Measurements from ENCODE around the gene CZIB. TPM values are rescaled to one million over a fixed set of nuclear protein-coding genes. Genes with fewer than 3 reads are reported as not detected.
A peak's percentile ranks its signal among the peaks of the same experiment; 100 is the strongest.

Gene CZIB
- total and polyA plus RNA-seq, 2 of the 13 experiments (the other 11 are each of a cell fraction or from before 2014, with no cell fraction given) = 49.2 to 67.0 TPM

- Histone ChIP-seq H3K79me2 (ENCODE audit: insufficient read depth, low read length) (peaks cover 2% of the 10 kb centered on the region), H2AFZ (ENCODE audit: low read length) (no peak overlapping the region), H3K9me3 (ENCODE audit: low read length) (peaks cover 19% of the 10 kb centered on the region; the same call in 1 of the 2 replicates), H3K4me1 (ENCODE audit: insufficient read depth, low read length) (peaks cover 6% of the 10 kb centered on the region), H3K27me3 (ENCODE audit: control insufficient read depth in 1 of 2, insufficient read depth in 2 of 2, low read length in 2 of 2) (no peaks in the 10 kb centered on the region), H3K4me3 (replicated peaks in 1 of 3; ENCODE audit: insufficient read depth in 1 of 3, low read depth in 2 of 3, low read length in 3 of 3) (no peak overlapping the region), H3K9ac (ENCODE audit: insufficient read depth, low read depth, low read length) (no peak overlapping the region), H4K20me1 (ENCODE audit: insufficient read depth, low read length) (no peaks in the 10 kb centered on the region), H3K27ac (ENCODE audit: extremely low read length, insufficient read depth, low read length) (no peak overlapping the region), H3K36me3 (replicated peaks in 1 of 2; ENCODE audit: control insufficient read depth in 1 of 2, insufficient read depth in 2 of 2, low read length in 2 of 2) (peaks cover 13 to 48% of the 10 kb centered on the region in 2 experiments), H3K4me2 (ENCODE audit: low read depth, low read length) (no peak overlapping the region)
- intact Hi-C loops (cut with micrococcal nuclease; ENCODE audit: unreplicated experiment) (no loop called here), in situ Hi-C loops (cut with HindIII; ENCODE audit: extremely low pct_ligation_motif_present, low pct_unique_long_range_greater_than_20kb) (no loop called here)
- FAIRE-seq (no peak), DNase-seq (ENCODE audit: low spot score) (no peak), ATAC-seq (no peak)
- ChIA-PET CTCF (ENCODE audit: low intra/inter-chr PET ratio, low total read pairs) (no interaction called here), POLR2A (no interaction called here)
- TF ChIP-seq GABPA (IDR thresholded peaks at IDR 0.05; ENCODE audit: low read depth, low read length) (no peak), GABPA (CRISPR knock-in tag; IDR thresholded peaks at IDR 0.05; ENCODE audit: low read depth) (no peak)
- BruUV-seq (replicated peaks) = no TSS peak
- WGBS (ENCODE audit: low lambda C conversion rate) = 94% methylated on average over 3 of the region's 3 CpGs
These were observed 17.0 kb downstream of the CZIB start for GRCh38 chr1:53203466-53203865.

- no peak for ATAC-seq
- Histone ChIP-seq H3K4me2 (ENCODE audit: low read depth, low read length) (peak overlapping the region; percentile 74), H2AFZ (ENCODE audit: low read length) (no peak overlapping the region), H3K27me3 (ENCODE audit: control insufficient read depth in 1 of 2, insufficient read depth in 2 of 2, low read length in 2 of 2) (no peaks in the 10 kb centered on the region; a peak in 1 of 5 replicates), H3K9ac (ENCODE audit: insufficient read depth, low read depth, low read length) (peak overlapping the region; percentile 95), H4K20me1 (ENCODE audit: insufficient read depth, low read length) (no peaks in the 10 kb centered on the region), H3K36me3 (replicated peaks in 1 of 2; ENCODE audit: control insufficient read depth in 1 of 2, insufficient read depth in 2 of 2, low read length in 2 of 2) (peaks cover 4 to 13% of the 10 kb centered on the region in 2 experiments), H3K27ac (ENCODE audit: extremely low read length, insufficient read depth, low read length) (peak overlapping the region; percentile 26), H3K9me3 (ENCODE audit: low read length) (no peaks in the 10 kb centered on the region), H3K4me3 (replicated peaks in 1 of 3; ENCODE audit: insufficient read depth in 1 of 3, low read depth in 2 of 3, low read length in 3 of 3) (peak overlapping the region; percentile 3 to 91 (median 84); a peak in 4 of 6 replicates), H3K4me1 (ENCODE audit: insufficient read depth, low read length) (peaks cover 48% of the 10 kb centered on the region), H3K79me2 (ENCODE audit: insufficient read depth, low read length) (peaks cover 17% of the 10 kb centered on the region)
- no peak for DNase-seq (ENCODE audit: low spot score)
- in situ Hi-C loops (cut with HindIII; ENCODE audit: extremely low pct_ligation_motif_present, low pct_unique_long_range_greater_than_20kb) (no loop called here), intact Hi-C loops (cut with micrococcal nuclease; ENCODE audit: unreplicated experiment) (no loop called here)
- FAIRE-seq = no peak
- 61% methylated on average over 4 of the region's 4 CpGs for WGBS (ENCODE audit: low lambda C conversion rate)
- POLR2A ChIA-PET = interaction anchor here (1.2 to 2.3 kb wide), 2 partner anchors 16 to 23 kb away, joined by 3 to 6 read pairs; no protein-coding TSS in a partner anchor
- CTCF ChIA-PET (ENCODE audit: low intra/inter-chr PET ratio, low total read pairs) = no interaction called here
- no TSS peak for BruUV-seq (replicated peaks)
- TF ChIP-seq ZNF879 (CRISPR knock-in tag; IDR thresholded peaks at IDR 0.05) (no peak), PPARG (CRISPR knock-in tag; conservative IDR thresholded peaks at IDR 0.05) (peak; percentile 77), BRD4 (CRISPR knock-in tag; IDR thresholded peaks at IDR 0.05) (0 out of 2 replicates have a peak, but pooled peaks have one; percentile 22), ZNF484 (CRISPR knock-in tag; IDR thresholded peaks at IDR 0.05; ENCODE audit: borderline replicate concordance, low read depth) (no peak), RXRB (CRISPR knock-in tag; IDR thresholded peaks at IDR 0.05; ENCODE audit: borderline replicate concordance) (peak; percentile 69)
These were observed 22.2 kb downstream of the CZIB start for GRCh38 chr1:53198241-53198651.

All from HepG2 (cell line).